Measurements from ENCODE around the gene COPE. TPM values are rescaled to one million over a fixed set of nuclear protein-coding genes. Genes with fewer than 3 reads are reported as not detected.

COPE gene
- total and polyA plus RNA-seq, 2 of the 8 experiments (the other 6 are each of a cell fraction or from before 2014, with no cell fraction given): 178 to 356 TPM

DNA sequence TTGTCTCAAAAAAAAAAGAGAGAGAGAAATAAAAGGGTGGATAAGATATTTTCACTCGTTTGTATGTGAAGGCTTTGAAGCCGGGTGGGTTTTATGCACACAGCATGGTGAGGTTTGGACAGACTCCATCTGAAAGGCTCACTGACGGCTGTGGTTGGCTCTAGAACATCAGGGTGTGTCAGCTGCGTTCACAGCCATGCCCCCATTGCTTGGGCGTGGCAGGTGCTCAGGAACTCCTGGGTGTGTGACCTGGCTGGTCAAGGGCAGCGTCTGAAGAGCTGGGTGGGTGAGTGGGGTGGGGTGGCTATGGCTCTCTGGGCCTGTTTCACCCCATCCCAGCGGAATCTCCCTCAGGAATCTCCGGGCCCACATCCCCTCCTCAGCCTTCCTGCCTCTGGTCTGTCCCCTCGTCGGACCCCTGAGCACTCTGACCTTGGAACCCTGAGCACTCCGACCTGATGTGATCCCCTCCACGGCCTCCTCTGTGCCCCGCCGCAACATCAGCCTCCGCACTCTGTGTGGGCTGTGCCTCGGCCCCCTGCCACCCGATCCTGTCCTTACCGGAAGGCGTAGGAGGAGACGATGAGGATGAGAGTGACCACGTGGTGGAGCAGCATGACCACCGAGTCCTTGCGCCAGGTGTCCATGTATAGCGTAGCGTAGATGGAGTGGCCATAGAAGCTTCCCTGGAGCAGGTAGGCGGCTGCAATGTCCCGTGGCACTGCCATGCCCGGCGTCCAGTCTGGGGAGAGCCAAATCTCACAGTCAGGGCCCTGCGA is 35.5 kb downstream of the COPE start:
- H3K56ac ChIP-seq (replicated peaks; ENCODE audit: insufficient read length, low read depth, low read length): no peak overlapping the region
- H3K36me3 ChIP-seq (ENCODE audit: control insufficient read depth in 2 of 4, insufficient read depth in 4 of 4, low read length in 3 of 4): peaks cover 0 to 5% (median 1%) of the 10 kb centered on the region in 4 experiments; a peak in 3 of 8 replicates
- no peak overlapping the region for H3K27ac ChIP-seq (ENCODE audit: low read depth, low read length)
- no peaks in the 10 kb centered on the region for H3K9me3 ChIP-seq (ENCODE audit: insufficient read depth in 2 of 2, low read depth in 1 of 2, low read length in 1 of 2)
- DNase-seq (ENCODE audit: low read depth in 1 of 2, low spot score in 2 of 2) (no peak), FAIRE-seq (no peak)
- ChIA-PET CTCF (ENCODE audit: partially characterized antibody) (interaction anchor here (0.8 to 2.4 kb wide), 5 partner anchors 11 to 239 kb away, joined by 3 to 9 read pairs (median 3); no protein-coding TSS in a partner anchor), POLR2A (ENCODE audit: partially characterized antibody) (interaction anchor here (1.0 to 2.3 kb wide), 2 partner anchors 11 to 45 kb away, joined by 3 to 9 read pairs; no protein-coding TSS in a partner anchor)
- H4K91ac ChIP-seq (replicated peaks; ENCODE audit: insufficient read length, low read length): no peak overlapping the region
- 92% methylated on average over 30 of the region's 30 CpGs; no CpG with 5 or more reads in 1 of the 2 experiments for WGBS, 2 experiments (ENCODE audit: extremely low coverage in 1 of 2, insufficient coverage in 1 of 2, insufficient read length in 1 of 2, insufficient replicate concordance in 2 of 2, low coverage in 1 of 2, low lambda C conversion rate in 2 of 2, missing lambda C conversion rate in 1 of 2)
- no peaks in the 10 kb centered on the region; the same call in 1 of the 2 replicates for H3K23me2 ChIP-seq (ENCODE audit: low read depth, low read length)
- H3K23ac ChIP-seq (ENCODE audit: insufficient read length): no peak overlapping the region
- no peaks in the 10 kb centered on the region for H3K79me2 ChIP-seq (ENCODE audit: control insufficient read depth in 1 of 2, insufficient read depth in 2 of 2, low read length in 2 of 2)
- H2BK15ac ChIP-seq (ENCODE audit: low read length): no peak overlapping the region
- TF ChIP-seq BCL11A (IDR thresholded peaks at IDR 0.05; ENCODE audit: low read depth in 2 of 2, low read length in 2 of 2) (no peak), RAD21 (IDR thresholded peaks at IDR 0.05 in 1 of 2, conservative IDR thresholded peaks at IDR 0.05 in 1 of 2; ENCODE audit: low read depth in 2 of 2, low read length in 2 of 2) (no peak), TAF1 (IDR thresholded peaks at IDR 0.05; ENCODE audit: low read depth, low read length) (no peak)
- H3K14ac ChIP-seq (ENCODE audit: insufficient read length): no peak overlapping the region
- no peak overlapping the region for H4K5ac ChIP-seq (ENCODE audit: insufficient read length, low read depth, low read length)
- H4K8ac ChIP-seq (ENCODE audit: extremely low read depth, insufficient read depth, low read length): no peak overlapping the region
- H2BK120ac ChIP-seq (replicated peaks; ENCODE audit: low read depth, low read length): no peak overlapping the region
- no peak overlapping the region for H2AFZ ChIP-seq (ENCODE audit: low read length)
- no peak overlapping the region for H2BK5ac ChIP-seq (ENCODE audit: low read depth, low read length)
- H3K4me2 ChIP-seq (ENCODE audit: insufficient read depth in 1 of 2, low read depth in 2 of 2, low read length in 2 of 2): no peak overlapping the region
- H2AK5ac ChIP-seq (ENCODE audit: low read depth, low read length): no peak overlapping the region
- H3K18ac ChIP-seq (ENCODE audit: extremely low read depth, low read length): no peak overlapping the region
- H2BK20ac ChIP-seq (ENCODE audit: low read length): no peak overlapping the region
- no peak overlapping the region for H3K4ac ChIP-seq (replicated peaks; ENCODE audit: insufficient read length, low read depth, low read length)
- H4K20me1 ChIP-seq (replicated peaks in 1 of 2; ENCODE audit: control insufficient read depth in 1 of 2, insufficient read depth in 2 of 2, low read length in 2 of 2): peaks cover 2 to 13% of the 10 kb centered on the region in 2 experiments
- H3K27me3 ChIP-seq (replicated peaks in 1 of 4; ENCODE audit: control insufficient read depth in 3 of 4, extremely low read depth in 1 of 4, insufficient read depth in 3 of 4, low read length in 3 of 4): no peaks in the 10 kb centered on the region
- H2BK12ac ChIP-seq (ENCODE audit: low read depth, low read length): no peak overlapping the region
- H3K4me1 ChIP-seq (replicated peaks in 1 of 4; ENCODE audit: control insufficient read depth in 3 of 4, insufficient read depth in 4 of 4, low read length in 3 of 4): no peaks in the 10 kb centered on the region; a peak in 4 of 7 replicates
- H3K4me3 ChIP-seq (ENCODE audit: extremely low read depth in 1 of 4, insufficient read depth in 2 of 4, low read depth in 3 of 4, low read length in 4 of 4): no peak overlapping the region
- no peak overlapping the region for H3K9ac ChIP-seq (replicated peaks in 1 of 4; ENCODE audit: extremely low read depth in 1 of 4, low read depth in 3 of 4, low read length in 3 of 4)
- 0 out of 2 replicates have a peak, but pooled peaks cover 2% of the 10 kb centered on the region for H3K79me1 ChIP-seq (ENCODE audit: low read depth, low read length)
